Brain microvascular endothelial cell (primary cell): ENCODE measurements around the gene HEATR5A.

Experiments used
- DNase-seq: peaks from one replicate; pipeline ENCODE4 v3.0.0-alpha.2; 2020
- H3K27ac ChIP-seq: fragments of 250-450 bp; sonication (Bioruptor Pico); 2 replicates; pipeline ENCODE4 v1.5.1; 2020; ENCODE audit warnings: mild to moderate bottlenecking, moderate library complexity
- H3K27me3 ChIP-seq: fragments of 250-450 bp; sonication (Bioruptor Pico); replicated peaks from 2 replicates; pipeline ENCODE4 v1.5.1; 2020; ENCODE audit warnings: mild to moderate bottlenecking
- H3K36me3 ChIP-seq: fragments of 250-450 bp; sonication (Bioruptor Pico); replicated peaks from 2 replicates; pipeline ENCODE4 v1.5.1; 2020; ENCODE audit warnings: mild to moderate bottlenecking
- H3K4me3 ChIP-seq: 2 replicates; pipeline ENCODE4 v1.5.1; 2011; ENCODE audit warnings: low read depth, mild to moderate bottlenecking, control low read depth, low read length, moderate library complexity
- CTCF ChIP-seq: IDR thresholded peaks from 2 replicates; pipeline ENCODE4 v1.5.1; 2011; ENCODE audit warnings: low read depth, mild to moderate bottlenecking, moderate library complexity, low read length, control low read depth, inconsistent platforms; ENCODE audit errors: missing control alignments
- in situ Hi-C: cut with HindIII; loops from 2 replicates; pipeline ENCODE4 v1.10.0; 2017; ENCODE audit warnings: low sequenced_read_pairs, low pct_ligation_motif_present

Gene HEATR5A

GRCh38 chr14:31268216-31268615 lies 152.1 kb downstream of the HEATR5A start:
- Histone ChIP-seq H3K27me3 (no peaks in the 10 kb centered on the region), H3K36me3 (no peaks in the 10 kb centered on the region), H3K4me3 (no peak overlapping the region), H3K27ac (no peak overlapping the region)
- in situ Hi-C loops = no loop called here
- DNase-seq = no peak
- no peak for TF ChIP-seq CTCF

GRCh38 chr14:31266437-31267331 lies 153.7 kb downstream of the HEATR5A start:
- no peaks in the 10 kb centered on the region for H3K27me3 ChIP-seq
- DNase-seq = no peak
- in situ Hi-C loops = no loop called here
- H3K4me3 ChIP-seq = no peak overlapping the region
- H3K27ac ChIP-seq = no peak overlapping the region
- no peaks in the 10 kb centered on the region for H3K36me3 ChIP-seq
- no peak for TF ChIP-seq CTCF

GRCh38 chr14:31265701-31266398 lies 154.5 kb downstream of the HEATR5A start:
- H3K27me3 ChIP-seq = no peaks in the 10 kb centered on the region
- TF ChIP-seq CTCF = no peak
- in situ Hi-C loops = no loop called here
- H3K4me3 ChIP-seq = no peak overlapping the region
- no peak overlapping the region for H3K27ac ChIP-seq
- no peak for DNase-seq
- no peaks in the 10 kb centered on the region for H3K36me3 ChIP-seq

GRCh38 chr14:31263485-31264133 lies 156.7 kb downstream of the HEATR5A start:
- peak; percentile 99 for DNase-seq
- H3K4me3 ChIP-seq = no peak overlapping the region
- no peaks in the 10 kb centered on the region for H3K27me3 ChIP-seq
- in situ Hi-C loops = no loop called here
- TF ChIP-seq CTCF = no peak
- peak overlapping the region; percentile 77 for H3K27ac ChIP-seq
- H3K36me3 ChIP-seq = no peaks in the 10 kb centered on the region

GRCh38 chr14:31261859-31262731 lies 158.3 kb downstream of the HEATR5A start:
- H3K36me3 ChIP-seq = no peaks in the 10 kb centered on the region
- in situ Hi-C loops = no loop called here
- no peaks in the 10 kb centered on the region for H3K27me3 ChIP-seq
- DNase-seq = no peak
- peak overlapping the region; percentile 33 for H3K27ac ChIP-seq
- TF ChIP-seq CTCF = no peak
- H3K4me3 ChIP-seq = no peak overlapping the region
